ENCODE measurements around the gene ITGA3. TPM values are rescaled to one million over a fixed set of nuclear protein-coding genes. Genes with fewer than 3 reads are reported as not detected.

Gene ITGA3
- polyA plus RNA-seq, 1 of the 3 experiments (the other 2 are of a cell fraction), result 766 TPM

DNA sequence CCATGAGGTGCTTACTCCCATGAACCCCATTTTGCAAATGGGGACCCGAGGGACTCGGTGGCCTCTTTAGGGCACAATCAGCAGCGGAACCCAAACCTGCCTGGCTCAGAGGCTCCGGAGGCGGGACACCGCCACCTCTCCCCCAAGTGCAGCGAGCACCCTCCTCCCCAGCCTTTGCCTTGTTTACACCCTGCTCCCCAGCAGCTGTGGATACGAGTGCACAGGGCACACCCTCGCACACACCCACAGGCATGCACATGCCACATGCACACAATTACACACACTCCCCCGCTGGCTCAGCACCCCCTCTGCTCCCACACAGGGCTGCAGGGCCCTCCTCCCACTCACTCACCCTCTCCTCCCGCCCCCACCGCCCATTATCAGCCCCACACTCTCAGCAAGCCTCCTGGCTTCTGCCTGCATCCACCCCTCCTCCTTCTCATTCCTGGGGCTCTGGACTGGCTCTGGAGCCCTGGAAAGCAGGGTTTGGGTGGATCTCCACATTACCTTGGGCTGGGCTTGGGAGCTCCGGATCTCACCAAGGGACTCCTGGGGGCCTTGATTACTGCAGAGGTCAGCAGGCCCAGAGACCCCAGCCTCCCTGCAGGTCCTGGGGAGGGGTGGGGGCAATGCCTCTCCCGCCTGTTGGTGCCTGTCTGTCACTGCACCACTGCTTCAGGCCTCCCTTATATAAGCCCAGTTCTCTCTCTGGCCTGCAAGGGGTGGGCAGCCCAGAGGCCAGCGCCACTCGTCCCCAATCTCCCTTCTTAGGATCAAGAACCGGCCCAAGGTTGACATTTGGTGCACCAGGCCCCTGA lies 45.6 kb downstream of the ITGA3 start (continued):
- TF ChIP-seq, protein P1, sequence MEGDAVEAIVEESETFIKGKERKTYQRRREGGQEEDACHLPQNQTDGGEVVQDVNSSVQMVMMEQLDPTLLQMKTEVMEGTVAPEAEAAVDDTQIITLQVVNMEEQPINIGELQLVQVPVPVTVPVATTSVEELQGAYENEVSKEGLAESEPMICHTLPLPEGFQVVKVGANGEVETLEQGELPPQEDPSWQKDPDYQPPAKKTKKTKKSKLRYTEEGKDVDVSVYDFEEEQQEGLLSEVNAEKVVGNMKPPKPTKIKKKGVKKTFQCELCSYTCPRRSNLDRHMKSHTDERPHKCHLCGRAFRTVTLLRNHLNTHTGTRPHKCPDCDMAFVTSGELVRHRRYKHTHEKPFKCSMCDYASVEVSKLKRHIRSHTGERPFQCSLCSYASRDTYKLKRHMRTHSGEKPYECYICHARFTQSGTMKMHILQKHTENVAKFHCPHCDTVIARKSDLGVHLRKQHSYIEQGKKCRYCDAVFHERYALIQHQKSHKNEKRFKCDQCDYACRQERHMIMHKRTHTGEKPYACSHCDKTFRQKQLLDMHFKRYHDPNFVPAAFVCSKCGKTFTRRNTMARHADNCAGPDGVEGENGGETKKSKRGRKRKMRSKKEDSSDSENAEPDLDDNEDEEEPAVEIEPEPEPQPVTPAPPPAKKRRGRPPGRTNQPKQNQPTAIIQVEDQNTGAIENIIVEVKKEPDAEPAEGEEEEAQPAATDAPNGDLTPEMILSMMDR (IDR thresholded peaks at IDR 0.05), result no peak
- TF ChIP-seq YY1 (IDR thresholded peaks at IDR 0.05; ENCODE audit: low read depth) (no peak), CHD2 (IDR thresholded peaks at IDR 0.05; ENCODE audit: low read length, partially characterized antibody) (peak; percentile 20), SIN3A (IDR thresholded peaks at IDR 0.05; ENCODE audit: borderline replicate concordance, low read depth, low read length) (no peak), FOXJ3 (CRISPR knock-in tag; IDR thresholded peaks at IDR 0.05) (no peak), NRF1 (IDR thresholded peaks at IDR 0.05; ENCODE audit: low read depth, low read length) (no peak), NFIC (IDR thresholded peaks at IDR 0.05; ENCODE audit: borderline replicate concordance) (no peak), EP300 (IDR thresholded peaks at IDR 0.05; ENCODE audit: borderline replicate concordance in 1 of 2, low read depth in 1 of 2, low read length in 1 of 2) (0 out of 4 replicates have a peak, but pooled peaks of 1 of the 2 experiments have one; percentile 4), EZH2phosphoT487 (IDR thresholded peaks at IDR 0.05; ENCODE audit: borderline replicate concordance, low read depth) (no peak)

DNA sequence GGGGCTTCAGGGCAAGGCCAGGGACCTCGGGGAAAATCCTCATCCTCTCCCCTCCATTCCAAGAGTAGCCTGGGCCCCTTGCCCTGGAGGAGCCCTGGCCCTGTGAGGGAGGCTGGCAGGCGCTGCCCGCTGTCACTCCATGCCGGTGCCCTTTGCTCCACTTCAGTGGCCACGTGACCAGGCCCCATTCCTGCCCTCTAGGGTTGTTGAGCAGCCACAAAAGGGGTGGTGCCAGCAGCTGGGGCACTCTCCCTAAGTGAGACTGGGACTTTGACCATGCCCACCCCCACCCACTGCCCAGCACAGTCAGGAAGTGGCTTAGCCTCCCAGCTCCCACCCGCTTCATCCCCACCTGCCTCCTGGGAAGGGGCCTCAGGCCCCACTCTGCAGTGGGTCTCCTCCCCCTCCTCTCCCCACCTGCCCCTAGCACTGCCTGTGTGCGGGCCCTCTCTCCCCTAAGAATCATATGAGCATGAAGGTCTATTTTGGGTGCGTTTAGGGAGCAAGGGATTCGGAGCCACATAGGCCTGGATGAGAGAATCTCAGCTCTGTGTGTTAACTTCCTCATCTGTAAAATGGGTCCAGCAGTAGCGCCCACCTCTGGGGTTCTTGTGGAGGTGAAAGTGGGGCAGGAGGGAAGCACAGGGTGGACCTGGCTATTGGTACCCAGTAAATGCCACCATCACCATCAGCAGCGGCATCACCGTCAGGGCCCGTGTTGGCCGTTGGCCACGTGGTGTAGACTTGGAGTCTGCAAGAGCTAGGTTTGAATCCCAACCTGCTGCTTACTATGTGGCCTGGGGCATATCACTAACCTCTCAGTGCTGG lies 46.5 kb downstream of the ITGA3 start:
- peaks cover 0 to 24% of the 10 kb centered on the region in 2 experiments; a peak in 1 of 4 replicates for H3K4me1 ChIP-seq (ENCODE audit: control insufficient read depth in 1 of 2, insufficient read depth in 2 of 2, low read depth in 1 of 2, low read length in 1 of 2)
- no peaks in the 10 kb centered on the region for H3K9me3 ChIP-seq
- POLR2A ChIA-PET, result interaction anchor here (0.6 to 1.0 kb wide), 2 partner anchors 28 to 70 kb away, joined by 3 read pairs; no protein-coding TSS in a partner anchor
- 0 out of 2 replicates have a peak, but pooled peaks cover 3% of the 10 kb centered on the region for H4K20me1 ChIP-seq (ENCODE audit: insufficient read depth)
- no peaks in the 10 kb centered on the region for H3K79me2 ChIP-seq (ENCODE audit: insufficient read depth)
- no peak overlapping the region for H3K4me3 ChIP-seq (ENCODE audit: low read depth in 2 of 2, low read length in 1 of 2)
- H3K27me3 ChIP-seq (ENCODE audit: insufficient read depth), result no peaks in the 10 kb centered on the region
- peaks cover 5 to 19% of the 10 kb centered on the region in 2 experiments for H3K36me3 ChIP-seq (replicated peaks in 1 of 2; ENCODE audit: control insufficient read depth in 1 of 2, insufficient read depth in 2 of 2, low read length in 1 of 2)
- no peaks in the 10 kb centered on the region for H3K9me2 ChIP-seq
- WGBS (ENCODE audit: low lambda C conversion rate), result 86% methylated on average over 15 of the region's 15 CpGs
- H3K27ac ChIP-seq (ENCODE audit: low read depth in 2 of 2, low read length in 1 of 2), result peak overlapping the region in 1 of 2 experiments; percentile 20; a peak in 2 of 4 replicates
- peaks cover 9% of the 10 kb centered on the region for H3F3A ChIP-seq (replicated peaks; ENCODE audit: insufficient read depth)
- no peak overlapping the region for H3K4me2 ChIP-seq
- no peak overlapping the region for H3K9ac ChIP-seq
- DNase-seq, result peak; percentile 77
- CTCF ChIA-PET, result interaction anchor here (0.7 to 15.0 kb wide), 14 partner anchors 9 to 167 kb away, joined by 3 to 297 read pairs (median 5); partner anchors contain the start of genes COL1A1, PDK2, PPP1R9B and SGCA
- H2AFZ ChIP-seq (ENCODE audit: low read depth), result no peak overlapping the region
- no peak for TF ChIP-seq ELF1 (IDR thresholded peaks at IDR 0.05)
- TF ChIP-seq, protein P2, sequence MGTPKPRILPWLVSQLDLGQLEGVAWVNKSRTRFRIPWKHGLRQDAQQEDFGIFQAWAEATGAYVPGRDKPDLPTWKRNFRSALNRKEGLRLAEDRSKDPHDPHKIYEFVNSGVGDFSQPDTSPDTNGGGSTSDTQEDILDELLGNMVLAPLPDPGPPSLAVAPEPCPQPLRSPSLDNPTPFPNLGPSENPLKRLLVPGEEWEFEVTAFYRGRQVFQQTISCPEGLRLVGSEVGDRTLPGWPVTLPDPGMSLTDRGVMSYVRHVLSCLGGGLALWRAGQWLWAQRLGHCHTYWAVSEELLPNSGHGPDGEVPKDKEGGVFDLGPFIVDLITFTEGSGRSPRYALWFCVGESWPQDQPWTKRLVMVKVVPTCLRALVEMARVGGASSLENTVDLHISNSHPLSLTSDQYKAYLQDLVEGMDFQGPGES (IDR thresholded peaks at IDR 0.05; ENCODE audit: low read depth, low read length), result no peak
- TF ChIP-seq MEF2A (IDR thresholded peaks at IDR 0.05; ENCODE audit: borderline replicate concordance, low read depth), result no peak
- no peak for TF ChIP-seq YY1 (IDR thresholded peaks at IDR 0.05; ENCODE audit: low read depth)
- TF ChIP-seq, protein P3, sequence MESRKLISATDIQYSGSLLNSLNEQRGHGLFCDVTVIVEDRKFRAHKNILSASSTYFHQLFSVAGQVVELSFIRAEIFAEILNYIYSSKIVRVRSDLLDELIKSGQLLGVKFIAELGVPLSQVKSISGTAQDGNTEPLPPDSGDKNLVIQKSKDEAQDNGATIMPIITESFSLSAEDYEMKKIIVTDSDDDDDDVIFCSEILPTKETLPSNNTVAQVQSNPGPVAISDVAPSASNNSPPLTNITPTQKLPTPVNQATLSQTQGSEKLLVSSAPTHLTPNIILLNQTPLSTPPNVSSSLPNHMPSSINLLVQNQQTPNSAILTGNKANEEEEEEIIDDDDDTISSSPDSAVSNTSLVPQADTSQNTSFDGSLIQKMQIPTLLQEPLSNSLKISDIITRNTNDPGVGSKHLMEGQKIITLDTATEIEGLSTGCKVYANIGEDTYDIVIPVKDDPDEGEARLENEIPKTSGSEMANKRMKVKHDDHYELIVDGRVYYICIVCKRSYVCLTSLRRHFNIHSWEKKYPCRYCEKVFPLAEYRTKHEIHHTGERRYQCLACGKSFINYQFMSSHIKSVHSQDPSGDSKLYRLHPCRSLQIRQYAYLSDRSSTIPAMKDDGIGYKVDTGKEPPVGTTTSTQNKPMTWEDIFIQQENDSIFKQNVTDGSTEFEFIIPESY (IDR thresholded peaks at IDR 0.05; ENCODE audit: borderline replicate concordance, low read depth), result no peak
- TF ChIP-seq EZH2phosphoT487 (IDR thresholded peaks at IDR 0.05; ENCODE audit: borderline replicate concordance, low read depth), result no peak
- TF ChIP-seq, protein P1 (IDR thresholded peaks at IDR 0.05), result no peak
- TF ChIP-seq, protein P4, sequence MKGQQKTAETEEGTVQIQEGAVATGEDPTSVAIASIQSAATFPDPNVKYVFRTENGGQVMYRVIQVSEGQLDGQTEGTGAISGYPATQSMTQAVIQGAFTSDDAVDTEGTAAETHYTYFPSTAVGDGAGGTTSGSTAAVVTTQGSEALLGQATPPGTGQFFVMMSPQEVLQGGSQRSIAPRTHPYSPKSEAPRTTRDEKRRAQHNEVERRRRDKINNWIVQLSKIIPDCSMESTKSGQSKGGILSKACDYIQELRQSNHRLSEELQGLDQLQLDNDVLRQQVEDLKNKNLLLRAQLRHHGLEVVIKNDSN (IDR thresholded peaks at IDR 0.05; ENCODE audit: borderline replicate concordance, low read depth), result no peak
